NT2/D1 (cell line): ENCODE data around the gene MPRIP.

ENCODE experiments used
- YY1 ChIP-seq: IDR thresholded peaks from 2 replicates; pipeline ENCODE4 v1.6.1; 2011; ENCODE audit not compliant: insufficient read length, insufficient read depth
- ZNF274 ChIP-seq: IDR thresholded peaks from 2 replicates; pipeline ENCODE4 v1.6.1; 2011; ENCODE audit warnings: mild to moderate bottlenecking, low read depth, low read length

DNA sequence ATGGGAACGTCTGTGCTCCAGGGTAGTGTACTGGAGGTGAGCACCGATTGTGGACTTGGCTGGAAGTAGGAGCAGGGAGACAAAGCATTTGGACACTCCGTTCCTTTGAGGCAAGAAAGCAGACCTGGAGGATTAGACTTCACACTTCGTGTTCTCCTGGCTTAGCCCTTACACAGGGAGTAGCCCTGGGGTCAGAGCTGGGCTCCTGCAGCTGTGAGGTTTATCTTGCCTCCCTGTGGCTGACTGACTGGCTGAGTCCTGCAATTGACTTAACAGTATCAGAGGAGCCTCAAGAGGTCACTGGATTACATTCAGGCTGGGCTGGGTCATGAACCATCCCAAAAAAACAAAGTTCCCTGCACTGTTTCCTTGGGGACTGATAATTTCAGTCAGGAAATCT lies 37.1 kb downstream of the MPRIP start:
- no peak for TF ChIP-seq YY1
- TF ChIP-seq ZNF274: no peak
